ENCODE data around the gene UBE2G2.

DNA sequence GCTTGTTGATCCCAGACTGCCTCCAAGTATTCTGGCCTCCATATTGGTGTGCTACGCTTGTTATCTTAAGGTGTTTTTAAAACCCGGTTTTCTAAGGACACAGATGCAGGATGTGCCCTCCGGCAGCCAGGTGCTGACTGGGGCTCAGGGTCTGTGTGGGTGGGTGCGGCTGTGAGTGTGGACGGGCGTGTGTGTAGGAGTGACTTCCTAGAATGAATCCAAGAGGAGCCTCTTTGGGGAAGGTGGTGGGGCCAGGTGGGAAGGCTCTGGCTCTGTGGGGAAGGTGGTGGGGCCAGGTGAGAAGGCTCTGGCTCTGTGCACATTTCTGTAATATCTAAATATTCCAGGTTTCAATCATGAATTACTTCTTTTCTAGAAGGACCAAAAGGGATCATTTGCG, 77.4 kb downstream of the UBE2G2 start:
- TF ChIP-seq, protein P1, sequence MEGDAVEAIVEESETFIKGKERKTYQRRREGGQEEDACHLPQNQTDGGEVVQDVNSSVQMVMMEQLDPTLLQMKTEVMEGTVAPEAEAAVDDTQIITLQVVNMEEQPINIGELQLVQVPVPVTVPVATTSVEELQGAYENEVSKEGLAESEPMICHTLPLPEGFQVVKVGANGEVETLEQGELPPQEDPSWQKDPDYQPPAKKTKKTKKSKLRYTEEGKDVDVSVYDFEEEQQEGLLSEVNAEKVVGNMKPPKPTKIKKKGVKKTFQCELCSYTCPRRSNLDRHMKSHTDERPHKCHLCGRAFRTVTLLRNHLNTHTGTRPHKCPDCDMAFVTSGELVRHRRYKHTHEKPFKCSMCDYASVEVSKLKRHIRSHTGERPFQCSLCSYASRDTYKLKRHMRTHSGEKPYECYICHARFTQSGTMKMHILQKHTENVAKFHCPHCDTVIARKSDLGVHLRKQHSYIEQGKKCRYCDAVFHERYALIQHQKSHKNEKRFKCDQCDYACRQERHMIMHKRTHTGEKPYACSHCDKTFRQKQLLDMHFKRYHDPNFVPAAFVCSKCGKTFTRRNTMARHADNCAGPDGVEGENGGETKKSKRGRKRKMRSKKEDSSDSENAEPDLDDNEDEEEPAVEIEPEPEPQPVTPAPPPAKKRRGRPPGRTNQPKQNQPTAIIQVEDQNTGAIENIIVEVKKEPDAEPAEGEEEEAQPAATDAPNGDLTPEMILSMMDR (conservative IDR thresholded peaks at IDR 0.05) = no peak
- no peak for TF ChIP-seq ZFX (IDR thresholded peaks at IDR 0.05)
